Measurements from ENCODE around the gene AASDH. TPM values are rescaled to one million over a fixed set of nuclear protein-coding genes. Genes with fewer than 3 reads are reported as not detected.
"Not testable (repeated sequence)": the region's sequence is repeated elsewhere in the genome, so short reads cannot be mapped to it uniquely, and the experiment has no call there.

The AASDH gene
- total RNA-seq, 1 experiment from 2014 or later = 6.0 TPM

DNA sequence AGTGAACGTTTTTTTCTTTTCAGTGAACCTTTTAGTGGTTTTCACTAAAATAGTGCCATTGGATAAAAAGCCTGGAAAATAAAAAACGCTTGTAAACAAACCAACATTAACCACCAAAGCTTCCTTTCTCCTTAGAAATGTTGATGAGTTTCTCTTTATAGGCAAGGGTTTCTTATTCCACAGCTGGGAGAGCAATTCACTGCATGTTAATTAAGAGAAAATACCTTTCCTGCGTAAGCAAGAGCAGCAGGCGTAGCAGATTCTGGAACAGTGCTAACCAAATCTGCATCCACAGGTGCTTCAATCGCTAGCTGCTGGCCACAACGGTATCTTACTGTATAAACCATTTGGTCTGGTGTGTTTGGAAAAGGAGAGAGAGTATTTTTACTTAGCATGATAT is 13.3 kb upstream of the AASDH start:
- DNase-seq (ENCODE audit: low spot score) = no peak

DNA sequence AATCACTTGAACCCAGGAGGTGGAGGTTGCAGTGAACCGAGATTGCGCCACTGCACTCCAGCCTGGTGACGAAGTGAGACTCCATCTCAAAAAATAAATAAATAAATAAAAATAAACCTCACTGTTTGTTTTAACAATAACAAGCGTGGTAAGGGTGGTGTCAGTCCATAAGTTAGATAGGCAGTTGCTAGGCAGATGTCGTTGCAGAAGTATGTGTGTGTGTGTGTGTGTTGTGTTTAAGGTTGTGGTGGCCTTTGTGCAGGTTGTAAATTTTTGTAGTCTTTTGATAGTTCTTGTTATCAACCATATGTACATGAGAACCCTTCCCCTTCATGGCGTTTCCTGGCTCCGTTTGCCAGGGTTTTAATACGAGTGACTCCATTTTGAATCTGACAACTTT is 4.0 kb upstream of the AASDH start:
- no peak for DNase-seq (ENCODE audit: low spot score)

DNA sequence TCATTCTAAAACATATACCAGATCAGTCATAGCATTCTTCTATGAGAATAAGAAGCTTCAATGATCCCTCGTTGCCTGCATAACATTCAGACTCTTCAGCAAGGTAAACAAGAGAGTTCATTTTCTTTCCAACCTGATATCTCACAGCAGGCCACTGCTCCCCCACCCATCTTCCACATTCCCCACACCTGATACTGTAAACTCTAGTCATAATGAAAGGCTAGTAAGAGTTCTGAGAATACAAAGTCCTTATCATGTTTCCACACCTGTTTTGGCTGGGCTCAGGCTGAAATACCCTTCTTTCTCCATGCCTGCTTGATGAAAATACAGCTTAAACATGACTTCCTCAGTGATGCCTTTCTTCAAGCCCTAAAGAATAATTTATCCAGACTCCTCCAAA is 2.3 kb upstream of the AASDH start:
- DNase-seq (ENCODE audit: low spot score) = no peak

GRCh38 chr4:56388306-56388705 is 1.0 kb upstream of the AASDH start:
- DNase-seq (ENCODE audit: low spot score) = no peak

DNA sequence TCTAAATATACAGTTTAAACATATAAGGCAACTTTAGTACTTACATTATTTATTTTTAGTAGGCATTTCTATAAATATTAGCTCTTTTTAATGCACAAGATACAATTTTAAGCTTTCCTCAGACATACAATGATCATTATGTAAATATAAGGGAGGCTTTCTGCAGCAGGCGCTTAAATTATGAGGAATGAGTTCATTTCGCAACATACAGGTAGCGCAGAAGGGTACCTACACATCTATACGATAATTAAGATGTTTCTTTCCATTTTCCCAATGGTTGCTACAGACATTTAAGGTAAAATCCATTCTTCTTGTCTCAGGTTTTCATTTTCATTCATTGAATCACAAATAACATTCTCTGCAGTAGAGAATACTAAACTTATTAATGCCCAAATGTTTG is 1.2 kb downstream of the AASDH start:
- DNase-seq (ENCODE audit: low spot score) = no peak

- DNase-seq (ENCODE audit: low spot score) = no peak
Observed at GRCh38 chr4:56375458-56375857, 11.8 kb downstream of the AASDH start.

- DNase-seq (ENCODE audit: low spot score) = no peak
Observed at GRCh38 chr4:56374956-56375355, 12.3 kb downstream of the AASDH start.

DNA sequence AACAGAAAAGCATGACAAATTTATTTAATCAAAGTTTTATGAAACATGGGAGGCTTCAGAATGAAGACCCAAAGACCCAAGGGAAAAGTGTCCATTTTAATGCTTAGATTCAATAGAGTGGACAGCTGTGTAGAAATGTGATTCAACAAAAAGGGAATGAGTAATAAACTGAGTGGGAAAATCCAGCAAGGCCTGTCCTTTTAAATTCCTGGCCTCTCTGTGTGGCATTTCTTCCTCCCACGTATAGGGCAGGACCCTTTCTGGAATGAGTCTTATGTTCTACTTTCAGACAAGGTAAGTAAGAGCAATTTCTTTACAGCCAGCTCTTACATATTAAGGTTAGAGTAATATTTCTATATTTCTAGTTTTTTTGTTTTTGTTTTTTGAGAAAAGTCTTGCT is 14.5 kb downstream of the AASDH start:
- no peak for DNase-seq (ENCODE audit: low spot score)

DNA sequence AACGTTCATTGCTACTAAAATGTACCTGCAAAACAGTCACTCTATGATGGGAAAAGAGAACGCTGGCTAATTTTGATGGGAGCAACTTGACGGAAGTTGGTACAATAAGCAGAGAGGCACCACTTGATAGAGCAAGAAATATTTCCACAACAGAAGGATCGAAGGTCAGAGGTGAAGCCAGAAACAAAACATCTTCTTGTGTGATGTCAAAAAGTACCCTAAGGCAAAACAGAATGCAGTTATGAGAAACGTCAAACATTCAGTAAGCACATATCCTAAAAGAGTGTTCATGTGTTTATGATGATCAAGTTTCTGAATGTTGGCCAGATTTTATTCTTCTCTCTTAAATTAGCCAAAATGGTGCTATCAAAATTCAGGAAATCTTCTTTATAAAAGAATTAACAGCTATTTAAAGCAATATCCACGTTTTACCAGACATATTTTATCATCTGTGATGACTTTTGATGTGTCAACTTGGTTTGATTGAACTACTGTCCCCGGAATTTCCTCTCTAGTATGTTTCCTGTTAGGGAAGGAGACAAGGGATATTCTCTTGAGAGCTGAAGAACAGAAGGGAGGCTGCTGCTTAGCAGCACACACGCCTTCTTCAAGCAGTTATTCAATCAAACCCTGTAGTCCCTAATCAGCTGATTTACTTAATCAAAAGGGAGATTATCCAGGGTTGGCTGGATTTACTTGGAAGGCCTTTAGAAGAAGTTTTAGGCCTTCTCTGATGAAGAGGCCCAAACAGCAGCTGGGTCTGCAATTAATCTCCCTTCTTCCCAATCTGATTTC is 15.7 kb downstream of the AASDH start:
- DNase-seq (ENCODE audit: low spot score) = no peak

GRCh38 chr4:56370377-56370776 is 16.9 kb downstream of the AASDH start:
- DNase-seq (ENCODE audit: low spot score) = no peak

- not testable (repeated sequence) for DNase-seq (ENCODE audit: low spot score)
Observed at GRCh38 chr4:56362981-56363380, 24.3 kb downstream of the AASDH start.

- no peak for DNase-seq (ENCODE audit: low spot score)
Observed at GRCh38 chr4:56360071-56360470, 27.2 kb downstream of the AASDH start.

DNA sequence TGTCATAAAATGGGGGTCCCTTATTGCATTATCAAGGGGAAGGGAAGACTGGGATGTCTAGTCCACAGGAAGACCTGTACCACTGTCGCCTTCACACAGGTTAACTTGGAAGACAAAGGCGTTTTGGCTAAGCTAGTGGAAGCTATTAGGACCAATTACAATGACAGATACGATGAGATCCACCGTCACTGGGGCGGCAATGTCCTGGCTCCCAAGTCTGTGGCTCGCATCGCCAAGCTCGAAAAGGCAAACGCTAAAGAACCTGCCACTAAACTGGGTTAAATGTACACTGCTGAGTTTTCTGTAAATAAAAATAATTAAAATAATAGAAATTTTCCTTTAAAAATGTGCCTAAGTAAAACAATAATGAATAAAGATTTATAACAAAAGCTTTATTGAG is 30.6 kb downstream of the AASDH start:
- DNase-seq (ENCODE audit: low spot score) = no peak

DNA sequence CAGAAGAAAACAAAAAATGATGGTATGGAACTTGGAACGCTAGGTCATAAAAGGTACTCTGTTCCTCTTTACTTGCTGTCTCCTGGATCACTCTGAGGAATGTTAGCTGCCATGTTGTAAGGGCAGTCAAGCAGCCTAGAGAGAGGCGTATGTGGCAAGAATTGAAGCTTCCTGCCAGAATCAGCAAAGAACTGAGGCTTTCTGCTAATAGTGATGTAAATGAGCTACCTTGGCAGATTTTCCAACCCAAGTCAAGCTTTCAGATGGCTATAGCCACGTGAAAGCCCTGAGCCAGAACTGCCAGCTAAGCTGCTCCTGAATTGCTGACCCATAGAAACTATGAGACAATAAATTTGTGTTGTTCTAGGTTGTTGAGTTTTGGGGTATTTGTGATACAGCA is 38.7 kb downstream of the AASDH start:
- DNase-seq (ENCODE audit: low spot score) = no peak

- no peak for DNase-seq (ENCODE audit: low spot score)
Observed at GRCh38 chr4:56345458-56345857, 41.8 kb downstream of the AASDH start.

DNA sequence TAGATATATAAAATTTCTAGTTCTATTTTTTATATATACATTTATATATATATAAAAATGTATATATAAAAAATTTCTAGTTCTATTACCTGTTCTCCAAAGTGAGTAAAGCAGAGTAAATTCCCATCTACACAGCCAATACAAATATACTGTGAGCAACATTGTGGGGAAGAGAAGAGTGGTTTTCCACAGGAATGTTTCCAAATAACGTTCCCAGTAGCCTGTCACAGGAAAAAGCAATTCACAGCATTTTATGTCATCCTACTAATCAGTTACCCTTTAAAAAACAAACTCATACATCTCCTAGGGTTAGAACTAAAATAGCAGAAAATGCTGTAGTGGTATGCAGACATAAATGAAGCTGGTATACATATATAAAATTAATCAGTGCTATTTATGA is 44.5 kb downstream of the AASDH start:
- peak; percentile 5 for DNase-seq (ENCODE audit: low spot score)

GRCh38 chr4:56330691-56331090 is 56.6 kb downstream of the AASDH start:
- DNase-seq (ENCODE audit: low spot score) = no peak

DNA sequence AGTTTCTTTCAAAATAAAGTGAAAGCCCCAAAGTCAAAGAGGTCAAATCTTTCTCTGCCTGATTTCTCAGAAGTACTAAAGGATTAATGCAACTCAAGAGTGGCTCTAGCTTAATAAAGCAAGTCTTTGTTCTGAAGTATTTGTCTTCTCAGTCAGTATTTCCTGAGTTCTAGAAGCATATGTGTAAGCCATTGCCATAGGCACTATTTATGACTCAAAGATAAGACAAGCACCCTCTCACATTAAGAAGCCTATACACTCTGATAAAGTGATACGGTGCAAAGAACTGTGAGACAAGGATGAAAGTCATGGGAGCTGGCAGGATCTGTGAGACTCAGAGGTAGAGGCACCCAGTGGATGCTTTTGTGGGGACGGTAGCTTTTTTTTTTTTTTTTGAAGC is 60.9 kb downstream of the AASDH start:
- no peak for DNase-seq (ENCODE audit: low spot score)

- DNase-seq (ENCODE audit: low spot score) = no peak
Observed at GRCh38 chr4:56324011-56324610, 63.2 kb downstream of the AASDH start.

- DNase-seq (ENCODE audit: low spot score) = no peak
Observed at GRCh38 chr4:56323327-56323726, 64.0 kb downstream of the AASDH start.

DNA sequence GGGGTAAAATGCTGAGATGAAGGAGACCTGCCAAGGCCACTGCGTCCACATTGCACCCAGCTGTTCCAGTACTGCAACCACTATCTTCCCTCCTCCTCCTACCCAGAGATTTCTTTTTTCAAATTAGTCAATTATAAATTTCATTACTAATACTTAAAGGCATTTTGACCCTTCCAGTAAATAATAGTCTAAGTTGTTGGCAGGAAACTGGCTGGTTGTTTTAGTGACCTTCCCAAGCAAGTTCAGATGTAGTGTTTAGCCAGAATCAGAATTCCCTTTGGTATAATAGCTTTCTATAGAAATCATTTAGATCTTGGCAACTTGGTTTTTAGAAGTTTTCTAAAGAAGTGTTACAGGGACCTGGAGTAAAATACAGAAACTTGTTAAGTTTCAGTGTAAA is 66.0 kb downstream of the AASDH start:
- DNase-seq (ENCODE audit: low spot score) = no peak

- peak; percentile 13 for DNase-seq (ENCODE audit: low spot score)
Observed at GRCh38 chr4:56320293-56320692, 67.0 kb downstream of the AASDH start.

- DNase-seq (ENCODE audit: low spot score) = no peak
Observed at GRCh38 chr4:56318555-56318954, 68.7 kb downstream of the AASDH start.

DNA sequence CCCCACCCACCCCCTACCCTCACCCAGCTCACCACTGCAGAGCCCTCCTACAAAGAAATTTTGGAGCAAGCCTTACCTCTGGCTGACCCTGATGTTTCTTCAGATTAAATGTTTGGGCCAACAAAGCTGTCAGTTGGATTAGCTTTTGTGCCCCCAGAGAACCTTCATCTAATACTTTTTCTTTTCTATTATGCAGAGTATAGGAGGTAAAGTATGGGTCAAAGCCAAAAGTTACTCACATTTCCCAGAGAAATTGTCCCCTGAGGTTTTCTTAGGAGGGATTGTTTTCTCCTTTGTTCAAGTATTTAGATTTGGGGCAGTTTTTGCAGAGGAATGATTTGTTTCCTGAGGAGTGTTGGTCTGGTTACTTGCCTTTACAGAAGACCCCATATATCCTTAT is 69.5 kb downstream of the AASDH start:
- DNase-seq (ENCODE audit: low spot score) = no peak

All from A172 (cell line).